ENCODE results near the gene CUL2.
"Not testable (repeated sequence)": the region's sequence is repeated elsewhere in the genome, so short reads cannot be mapped to it uniquely, and the experiment has no call there.

The CUL2 gene

GRCh38 chr10:35079763-35080162 lies 10.4 kb downstream of the CUL2 start:
- DNase-seq (ENCODE audit: low spot score) = no peak

- DNase-seq (ENCODE audit: low spot score) = no peak
These were observed 10.9 kb downstream of the CUL2 start for GRCh38 chr10:35079265-35079664.

GRCh38 chr10:35075228-35075627 lies 14.9 kb downstream of the CUL2 start:
- DNase-seq (ENCODE audit: low spot score) = no peak

GRCh38 chr10:35074266-35074665 lies 15.9 kb downstream of the CUL2 start:
- DNase-seq (ENCODE audit: low spot score) = no peak

GRCh38 chr10:35070521-35070920 lies 19.6 kb downstream of the CUL2 start:
- no peak for DNase-seq (ENCODE audit: low spot score)

GRCh38 chr10:35063837-35064454 lies 26.2 kb downstream of the CUL2 start:
- no peak for DNase-seq (ENCODE audit: low spot score)

- DNase-seq (ENCODE audit: low spot score) = no peak
These were observed 30.7 kb downstream of the CUL2 start for GRCh38 chr10:35059481-35059880.

GRCh38 chr10:35058686-35059085 lies 31.5 kb downstream of the CUL2 start:
- no peak for DNase-seq (ENCODE audit: low spot score)

- peak; percentile 33 for DNase-seq (ENCODE audit: low spot score)
These were observed 32.0 kb downstream of the CUL2 start for GRCh38 chr10:35058134-35058533.

GRCh38 chr10:35056686-35057085 lies 33.5 kb downstream of the CUL2 start:
- DNase-seq (ENCODE audit: low spot score) = no peak

GRCh38 chr10:35056133-35056532 lies 34.0 kb downstream of the CUL2 start:
- no peak for DNase-seq (ENCODE audit: low spot score)

- DNase-seq (ENCODE audit: low spot score) = no peak
These were observed 39.6 kb downstream of the CUL2 start for GRCh38 chr10:35050568-35050967.

- no peak for DNase-seq (ENCODE audit: low spot score)
These were observed 44.1 kb downstream of the CUL2 start for GRCh38 chr10:35046074-35046473.

- not testable (repeated sequence) for DNase-seq (ENCODE audit: low spot score)
These were observed 44.9 kb downstream of the CUL2 start for GRCh38 chr10:35045275-35045674.

GRCh38 chr10:35043796-35044344 lies 46.3 kb downstream of the CUL2 start:
- DNase-seq (ENCODE audit: low spot score) = no peak

GRCh38 chr10:35042783-35043182 lies 47.4 kb downstream of the CUL2 start:
- no peak for DNase-seq (ENCODE audit: low spot score)

- DNase-seq (ENCODE audit: low spot score) = no peak
These were observed 48.6 kb downstream of the CUL2 start for GRCh38 chr10:35041502-35041879.

- peak; percentile 27 for DNase-seq (ENCODE audit: low spot score)
These were observed 49.2 kb downstream of the CUL2 start for GRCh38 chr10:35040760-35041501.

- DNase-seq (ENCODE audit: low spot score) = no peak
These were observed 53.0 kb downstream of the CUL2 start for GRCh38 chr10:35037104-35037503.

- DNase-seq (ENCODE audit: low spot score) = no peak
These were observed 54.5 kb downstream of the CUL2 start for GRCh38 chr10:35035606-35036005.

- no peak for DNase-seq (ENCODE audit: low spot score)
These were observed 62.6 kb downstream of the CUL2 start for GRCh38 chr10:35027567-35027966.

- DNase-seq (ENCODE audit: low spot score) = no peak
These were observed 64.2 kb downstream of the CUL2 start for GRCh38 chr10:35025916-35026315.

GRCh38 chr10:35020481-35020880 lies 69.7 kb downstream of the CUL2 start:
- DNase-seq (ENCODE audit: low spot score) = no peak
